ENCODE data around the gene HNRNPA2B1.
"Not testable (repeated sequence)": the region's sequence is repeated elsewhere in the genome, so short reads cannot be mapped to it uniquely, and the experiment has no call there.

The HNRNPA2B1 gene

GRCh38 chr7:26183545-26184280 is 16.8 kb downstream of the HNRNPA2B1 start:
- DNase-seq: no peak

- peak; percentile 57 for DNase-seq
These were observed 17.8 kb downstream of the HNRNPA2B1 start for GRCh38 chr7:26182706-26183105.

- DNase-seq: no peak
These were observed 18.3 kb downstream of the HNRNPA2B1 start for GRCh38 chr7:26182283-26182682.

- no peak for DNase-seq
These were observed 18.9 kb downstream of the HNRNPA2B1 start for GRCh38 chr7:26181474-26182227.

- no peak for DNase-seq
These were observed 19.8 kb downstream of the HNRNPA2B1 start for GRCh38 chr7:26180792-26181198.

GRCh38 chr7:26179826-26180497 is 20.6 kb downstream of the HNRNPA2B1 start:
- no peak for DNase-seq

- no peak for DNase-seq
These were observed 21.1 kb downstream of the HNRNPA2B1 start for GRCh38 chr7:26179422-26179821.

GRCh38 chr7:26178272-26178960 is 22.1 kb downstream of the HNRNPA2B1 start:
- no peak for DNase-seq

- not testable (repeated sequence) for DNase-seq
These were observed 23.3 kb downstream of the HNRNPA2B1 start for GRCh38 chr7:26177269-26177668.

GRCh38 chr7:26176696-26177095 is 23.9 kb downstream of the HNRNPA2B1 start:
- DNase-seq: not testable (repeated sequence)

- DNase-seq: not testable (repeated sequence)
These were observed 24.6 kb downstream of the HNRNPA2B1 start for GRCh38 chr7:26175903-26176302.

- DNase-seq: no peak
These were observed 28.5 kb downstream of the HNRNPA2B1 start for GRCh38 chr7:26172048-26172447.

- no peak for DNase-seq
These were observed 28.9 kb downstream of the HNRNPA2B1 start for GRCh38 chr7:26171601-26172000.

GRCh38 chr7:26170663-26171062 is 29.9 kb downstream of the HNRNPA2B1 start:
- DNase-seq: no peak

- peak; percentile 59 for DNase-seq
These were observed 31.3 kb downstream of the HNRNPA2B1 start for GRCh38 chr7:26169271-26169670.

- DNase-seq: no peak
These were observed 32.0 kb downstream of the HNRNPA2B1 start for GRCh38 chr7:26168458-26169023.

GRCh38 chr7:26167303-26167934 is 33.1 kb downstream of the HNRNPA2B1 start:
- no peak for DNase-seq

- DNase-seq: no peak
These were observed 33.8 kb downstream of the HNRNPA2B1 start for GRCh38 chr7:26166684-26167266.

- DNase-seq: peak; percentile 50
These were observed 34.4 kb downstream of the HNRNPA2B1 start for GRCh38 chr7:26165950-26166683.

GRCh38 chr7:26163804-26164203 is 36.7 kb downstream of the HNRNPA2B1 start:
- not testable (repeated sequence) for DNase-seq

GRCh38 chr7:26162431-26162830 is 38.1 kb downstream of the HNRNPA2B1 start:
- DNase-seq: no peak
